Stimulated activated CD4-positive, alpha-beta T cell treated with anti-CD3 and anti-CD28 coated beads, TNF-alpha, amount 100 ng/mL, for 4 hours (primary cell): Measurements from ENCODE around the gene OR7C1.
"Not testable (repeated sequence)": the region's sequence is repeated elsewhere in the genome, so short reads cannot be mapped to it uniquely, and the experiment has no call there.

ENCODE experiments used
- DNase-seq, 3 experiments: peaks; one replicate each; pipeline ENCODE4 v3.0.0-alpha.2; 2020; ENCODE audit warnings: low read depth in 3 of 3

OR7C1 gene

DNA sequence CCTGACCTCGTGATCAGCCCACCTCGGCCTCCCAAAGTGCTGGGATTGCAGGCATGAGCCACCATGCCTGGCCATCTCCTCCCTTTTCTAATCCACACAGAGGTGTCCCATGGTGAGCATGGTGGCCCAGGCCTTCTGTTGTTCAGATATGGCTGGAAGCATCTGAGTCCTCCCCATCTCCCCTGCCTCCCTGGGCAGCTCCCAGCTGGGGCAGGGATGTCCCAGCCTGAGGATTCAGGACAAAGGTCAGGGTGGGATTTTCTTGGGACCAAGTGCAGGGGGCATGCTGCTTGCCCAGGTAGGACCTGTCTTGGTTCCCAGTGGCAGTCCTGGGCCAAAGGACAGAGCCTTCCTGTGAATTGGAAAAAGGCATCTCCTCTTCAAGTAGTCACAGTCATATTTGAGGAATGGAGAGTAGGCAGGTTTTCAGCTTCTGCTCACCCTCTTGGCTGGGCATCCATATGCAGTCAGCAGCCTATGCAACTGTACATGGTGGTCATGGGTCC is 67.5 kb downstream of the OR7C1 start:
- DNase-seq: no peak

DNA sequence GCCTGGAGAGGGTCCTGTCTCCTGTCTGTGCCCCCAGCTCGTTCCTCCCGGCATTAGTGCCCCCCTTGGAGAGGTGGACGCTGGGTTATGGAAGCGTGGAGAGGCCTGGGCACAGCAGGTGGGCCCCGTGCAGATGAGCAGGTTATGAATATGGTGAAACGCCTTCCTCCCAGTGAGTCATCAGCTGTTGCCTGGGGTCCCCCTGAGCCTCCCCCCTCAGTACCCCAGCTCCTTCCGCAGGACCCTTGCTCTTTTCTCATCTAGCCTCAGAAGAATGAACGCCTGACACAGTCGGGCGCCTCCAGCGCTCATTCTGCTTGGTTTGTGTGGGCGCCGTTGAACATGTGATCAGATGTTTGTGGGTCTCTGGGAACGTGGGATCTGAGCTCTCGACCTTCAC is 69.1 kb downstream of the OR7C1 start:
- not testable (repeated sequence) for DNase-seq

DNA sequence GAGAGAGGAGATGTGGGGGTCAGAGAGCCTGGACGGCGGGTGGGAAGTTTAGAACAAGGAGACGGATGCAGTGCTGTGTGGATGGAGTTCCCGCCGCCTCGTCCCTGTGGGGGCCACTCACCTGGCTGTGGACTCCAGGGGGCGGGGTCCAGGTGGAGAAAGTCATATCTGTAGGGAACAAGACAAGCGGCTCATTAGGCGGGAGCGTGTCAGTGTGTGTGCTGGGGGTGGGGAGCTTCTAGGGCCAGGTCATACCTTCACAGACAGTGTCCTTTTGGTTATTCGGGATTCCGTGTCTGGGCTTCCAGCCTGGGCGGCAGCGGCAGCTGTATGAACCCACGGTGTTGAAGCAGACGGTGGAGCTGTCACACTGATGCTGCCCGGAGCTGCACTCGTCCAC is 69.6 kb downstream of the OR7C1 start:
- DNase-seq: not testable (repeated sequence)

DNA sequence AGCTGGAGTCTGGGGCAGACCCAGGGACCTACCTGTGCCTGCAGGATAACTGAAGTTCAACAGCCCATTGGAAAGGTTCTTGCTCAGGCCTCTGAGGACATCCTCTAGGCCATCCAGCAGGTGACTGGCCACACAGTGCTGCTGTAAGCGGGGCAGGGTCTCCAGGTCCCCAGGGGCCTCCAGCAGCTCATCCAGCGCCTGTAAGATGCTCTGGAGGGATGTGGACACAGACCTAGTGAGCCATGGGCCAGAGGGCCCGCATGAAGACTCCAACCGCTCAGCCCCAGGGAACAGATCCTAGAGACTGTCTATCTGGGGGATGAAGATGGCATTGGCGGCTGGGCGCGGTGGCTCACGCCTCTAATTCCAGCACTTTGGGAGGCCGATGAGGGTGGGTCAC is 70.6 kb downstream of the OR7C1 start:
- DNase-seq: no peak

DNA sequence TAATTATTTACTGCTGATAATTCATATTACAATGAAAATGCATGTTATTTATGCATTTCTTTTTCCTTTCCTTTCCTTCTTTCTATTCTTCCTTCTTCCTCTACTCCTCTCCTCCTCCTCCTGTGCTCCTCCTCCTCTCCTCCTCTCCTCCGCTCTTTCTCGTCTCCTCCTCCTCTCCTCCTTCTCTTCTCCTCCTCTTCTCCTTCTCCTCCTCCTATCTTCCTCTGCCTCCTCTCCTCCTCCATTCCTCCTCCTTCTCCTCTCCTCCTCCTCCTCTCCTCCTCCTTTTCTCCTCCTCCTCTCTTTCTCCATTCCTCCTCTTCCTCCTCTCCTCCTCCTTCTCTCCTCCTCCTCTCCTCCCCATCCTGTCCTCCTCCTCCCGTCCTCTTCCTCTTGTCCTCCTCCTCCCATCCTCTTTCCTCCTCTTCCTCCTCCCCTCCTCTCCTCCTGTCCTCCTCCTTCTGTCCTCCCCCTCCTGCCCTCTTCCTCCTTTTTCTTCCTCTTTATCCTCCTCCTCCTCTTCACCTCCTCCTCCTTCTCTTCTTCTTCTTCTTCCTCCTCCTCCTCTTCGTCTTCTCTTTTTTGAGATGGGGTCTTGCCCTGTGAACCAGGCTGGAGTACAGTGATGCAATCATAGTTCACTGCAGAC is 71.4 kb downstream of the OR7C1 start:
- DNase-seq: no peak

DNA sequence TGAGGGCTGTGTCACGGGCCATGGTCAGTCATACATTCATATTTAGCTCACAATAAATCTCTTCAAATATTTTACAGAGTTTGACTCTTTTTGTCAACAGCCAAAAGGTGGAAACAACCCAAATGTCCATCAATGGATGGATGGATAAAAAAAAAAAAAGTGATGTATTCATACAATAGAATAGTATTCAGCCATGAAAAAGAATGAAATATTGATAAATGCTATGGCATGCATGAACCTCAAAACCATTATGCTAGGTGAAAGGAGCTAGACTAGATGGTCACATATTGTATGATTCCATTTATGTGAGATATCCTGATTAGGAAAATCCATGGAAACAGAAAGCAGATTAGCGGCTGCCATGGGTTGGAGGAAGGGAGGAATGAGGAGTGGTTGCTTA is 72.9 kb downstream of the OR7C1 start:
- no peak for DNase-seq

DNA sequence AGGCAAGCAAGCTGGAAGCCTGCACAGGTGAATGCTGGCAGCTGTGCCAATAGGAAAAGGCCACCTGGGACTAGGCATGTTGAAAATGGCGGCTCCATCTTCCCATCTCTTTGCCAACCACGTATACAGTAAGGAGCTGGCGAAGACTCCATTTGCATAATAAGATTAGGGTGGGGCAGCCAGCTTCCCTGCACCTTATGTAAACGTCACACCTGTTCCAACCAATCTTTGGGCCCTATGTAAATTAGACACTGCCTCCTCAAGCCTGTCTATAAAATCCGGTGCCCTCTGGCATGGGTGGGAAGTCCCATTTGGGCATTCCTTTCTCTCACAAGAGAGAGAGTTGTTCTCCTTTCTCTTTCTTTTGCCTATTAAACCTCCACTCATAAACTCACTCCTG is 73.4 kb downstream of the OR7C1 start:
- DNase-seq: no peak

DNA sequence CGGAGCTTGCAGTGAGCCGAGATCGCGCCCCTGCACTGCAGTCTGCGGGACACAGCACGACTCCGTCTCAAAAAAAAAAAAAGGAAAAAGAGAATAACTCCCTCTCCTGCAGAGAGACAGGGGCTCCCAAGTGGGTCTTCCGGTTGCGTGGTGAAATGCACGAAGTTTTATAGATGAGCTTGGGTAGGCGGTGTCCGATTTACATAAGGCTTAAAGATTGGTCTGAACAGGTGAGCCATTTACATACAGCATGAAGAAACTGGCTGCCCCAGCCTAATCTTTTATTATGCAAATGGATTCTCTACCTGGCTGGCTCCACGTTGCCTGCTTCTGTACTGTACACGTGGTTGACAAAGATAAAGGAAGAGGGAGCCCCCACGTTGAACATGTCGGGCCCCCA is 76.2 kb downstream of the OR7C1 start:
- no peak for DNase-seq

DNA sequence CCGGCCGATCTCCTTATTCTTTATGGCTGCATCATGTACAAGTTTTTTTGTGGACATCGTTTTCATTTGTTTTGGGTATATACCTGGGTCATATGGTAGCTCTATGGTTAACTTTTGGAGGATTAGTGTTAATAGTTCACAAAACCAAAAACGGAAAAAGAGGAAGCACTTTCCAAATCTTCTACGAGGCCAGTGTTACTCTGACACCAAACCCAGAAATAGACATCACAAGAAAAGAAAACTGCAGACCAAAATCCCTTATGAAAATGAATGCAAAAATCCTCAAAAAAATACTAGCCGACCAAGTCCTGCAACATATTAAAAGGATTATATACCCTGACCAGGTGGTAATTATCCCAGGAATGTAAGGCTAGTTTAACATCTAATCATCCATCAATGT is 86.4 kb downstream of the OR7C1 start:
- no peak for DNase-seq
